Neutrophil (primary cell): ENCODE results near the gene LRCH1.

Source experiments
- H3K27ac ChIP-seq: fragments of 200-600 bp; sonication (generic); 2 replicates; pipeline ENCODE4 v1.5.1; 2016; ENCODE audit warnings: mild to moderate bottlenecking, moderate library complexity
- H3K27me3 ChIP-seq: fragments of 200-600 bp; sonication (generic); 2 replicates; pipeline ENCODE4 v1.6.0; 2016; ENCODE audit warnings: mild to moderate bottlenecking
- H3K36me3 ChIP-seq: fragments of 200-600 bp; sonication (generic); 2 replicates; pipeline ENCODE4 v1.5.1; 2017
- H3K4me1 ChIP-seq, 2 experiments: fragments of 200-600 bp in 1 of 2; sonication (generic) in 1 of 2; 1 replicate in 1 of 2; 2 replicates in 1 of 2; pipeline versions ENCODE4 v1.5.1 to v1.6.1; 2013 to 2016; ENCODE audit warnings: low read depth in 1 of 2, low read length in 1 of 2, mild to moderate bottlenecking in 1 of 2, moderate library complexity in 1 of 2; ENCODE audit not compliant: control insufficient read depth in 1 of 2, insufficient read depth in 1 of 2
- H3K4me3 ChIP-seq, 2 experiments: fragments of 200-600 bp in 1 of 2; sonication (generic) in 1 of 2; 1 replicate in 1 of 2; 2 replicates in 1 of 2; pipeline ENCODE4 v1.5.1; 2013 to 2016; ENCODE audit warnings: low read depth in 1 of 2, low read length in 1 of 2, mild to moderate bottlenecking in 1 of 2, moderate library complexity in 1 of 2
- H3K9me3 ChIP-seq: fragments of 200-600 bp; sonication (generic); 2 replicates; pipeline ENCODE4 v1.5.1; 2016
- TF ChIP-seq, protein P1 (sequence below): fragments of 200-600 bp; sonication (generic); IDR thresholded peaks from 2 replicates; pipeline ENCODE4 v1.5.1; 2016; ENCODE audit warnings: antibody characterized with exemption

The LRCH1 gene

DNA sequence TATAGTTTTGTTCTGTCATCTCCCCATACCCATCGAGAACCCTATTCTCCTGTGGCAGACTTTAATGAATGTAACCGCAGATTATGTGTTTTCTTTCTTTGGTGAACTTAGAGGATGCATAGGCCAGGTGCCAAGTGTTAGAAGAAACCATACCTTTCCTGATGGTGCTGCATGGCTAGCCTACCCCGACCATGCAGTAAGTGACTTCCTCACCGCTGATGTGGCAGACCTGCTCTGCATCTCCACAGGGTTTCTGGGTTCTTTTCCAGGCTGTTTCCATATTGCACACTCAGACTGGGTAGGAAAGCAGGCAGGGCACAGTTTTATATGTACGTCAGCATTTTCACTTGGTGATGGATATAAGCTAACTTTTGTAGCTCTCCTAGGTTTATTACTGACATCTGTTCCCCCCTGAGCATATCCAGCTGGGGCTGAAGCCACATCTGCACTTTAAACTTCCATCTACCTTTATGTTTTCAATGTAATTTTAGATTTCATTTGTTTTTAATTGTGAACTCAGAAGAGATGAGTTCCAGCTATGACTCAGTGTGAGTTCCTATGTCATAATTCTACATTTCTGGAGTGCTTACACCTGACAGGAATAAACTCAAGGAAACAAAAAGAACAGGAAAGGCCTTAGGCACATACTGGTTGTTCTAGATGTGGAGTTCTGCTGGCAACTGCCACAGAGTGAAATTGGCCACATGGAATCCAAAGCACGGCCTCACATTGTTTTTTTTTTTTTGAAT lies 42.3 kb downstream of the LRCH1 start:
- Histone ChIP-seq H3K9me3 (no peaks in the 10 kb centered on the region), H3K4me1 (peaks cover 42 to 48% of the 10 kb centered on the region in 2 experiments), H3K27ac (peak overlapping the region; percentile 70), H3K27me3 (no peaks in the 10 kb centered on the region), H3K36me3 (no peaks in the 10 kb centered on the region), H3K4me3 (peak overlapping the region in 1 of 2 experiments; percentile 37)
- TF ChIP-seq, protein P1, sequence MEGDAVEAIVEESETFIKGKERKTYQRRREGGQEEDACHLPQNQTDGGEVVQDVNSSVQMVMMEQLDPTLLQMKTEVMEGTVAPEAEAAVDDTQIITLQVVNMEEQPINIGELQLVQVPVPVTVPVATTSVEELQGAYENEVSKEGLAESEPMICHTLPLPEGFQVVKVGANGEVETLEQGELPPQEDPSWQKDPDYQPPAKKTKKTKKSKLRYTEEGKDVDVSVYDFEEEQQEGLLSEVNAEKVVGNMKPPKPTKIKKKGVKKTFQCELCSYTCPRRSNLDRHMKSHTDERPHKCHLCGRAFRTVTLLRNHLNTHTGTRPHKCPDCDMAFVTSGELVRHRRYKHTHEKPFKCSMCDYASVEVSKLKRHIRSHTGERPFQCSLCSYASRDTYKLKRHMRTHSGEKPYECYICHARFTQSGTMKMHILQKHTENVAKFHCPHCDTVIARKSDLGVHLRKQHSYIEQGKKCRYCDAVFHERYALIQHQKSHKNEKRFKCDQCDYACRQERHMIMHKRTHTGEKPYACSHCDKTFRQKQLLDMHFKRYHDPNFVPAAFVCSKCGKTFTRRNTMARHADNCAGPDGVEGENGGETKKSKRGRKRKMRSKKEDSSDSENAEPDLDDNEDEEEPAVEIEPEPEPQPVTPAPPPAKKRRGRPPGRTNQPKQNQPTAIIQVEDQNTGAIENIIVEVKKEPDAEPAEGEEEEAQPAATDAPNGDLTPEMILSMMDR = no peak

DNA sequence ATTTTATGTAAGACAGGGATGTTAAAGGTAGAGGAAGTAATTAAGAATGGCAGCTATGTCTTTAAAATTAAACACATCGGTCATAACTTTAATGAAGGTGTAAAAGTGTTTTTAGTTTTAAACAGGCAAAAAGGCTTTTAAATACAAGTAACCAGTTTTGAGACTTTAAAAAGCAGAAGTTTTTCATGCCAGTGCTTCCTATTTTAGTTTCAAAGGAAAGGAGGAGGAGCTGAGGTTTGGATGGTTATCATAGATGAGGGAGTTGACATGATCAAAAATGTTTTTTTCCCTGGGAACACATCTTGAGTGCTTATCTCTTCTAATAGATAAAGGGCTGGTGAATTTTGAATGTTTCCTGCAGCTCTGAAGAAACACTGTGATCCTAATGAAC lies 42.9 kb downstream of the LRCH1 start:
- TF ChIP-seq, protein P1 = no peak
- no peaks in the 10 kb centered on the region for H3K27me3 ChIP-seq
- H3K27ac ChIP-seq = peak overlapping the region; percentile 70
- peak overlapping the region; percentile 10 to 37 for H3K4me3 ChIP-seq
- H3K4me1 ChIP-seq = peaks cover 46 to 54% of the 10 kb centered on the region in 2 experiments
- H3K9me3 ChIP-seq = no peaks in the 10 kb centered on the region
- no peaks in the 10 kb centered on the region for H3K36me3 ChIP-seq

DNA sequence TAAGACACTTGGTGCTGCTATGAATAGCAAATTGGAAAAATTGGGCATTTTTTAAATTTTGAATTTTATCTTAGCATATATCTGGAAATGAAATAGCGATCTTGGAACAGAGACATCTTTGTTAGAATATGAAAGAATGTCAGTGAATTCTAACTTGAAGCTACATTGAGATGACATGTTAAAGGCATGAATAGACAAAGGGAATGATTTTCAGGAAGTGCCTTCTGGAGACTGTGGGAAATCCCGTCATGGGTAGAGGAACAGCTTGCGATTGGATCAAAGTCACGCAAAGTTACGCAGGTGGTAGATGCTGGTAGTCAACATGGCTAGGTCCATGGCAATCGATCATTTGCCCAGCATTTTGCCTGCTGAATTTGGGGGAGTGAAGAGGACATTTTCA lies 43.5 kb downstream of the LRCH1 start:
- Histone ChIP-seq H3K4me3 (peak overlapping the region in 1 of 2 experiments; percentile 37), H3K4me1 (peaks cover 46 to 54% of the 10 kb centered on the region in 2 experiments), H3K27ac (peak overlapping the region; percentile 70), H3K27me3 (no peaks in the 10 kb centered on the region), H3K36me3 (no peaks in the 10 kb centered on the region), H3K9me3 (no peaks in the 10 kb centered on the region)
- TF ChIP-seq, protein P1 = no peak

DNA sequence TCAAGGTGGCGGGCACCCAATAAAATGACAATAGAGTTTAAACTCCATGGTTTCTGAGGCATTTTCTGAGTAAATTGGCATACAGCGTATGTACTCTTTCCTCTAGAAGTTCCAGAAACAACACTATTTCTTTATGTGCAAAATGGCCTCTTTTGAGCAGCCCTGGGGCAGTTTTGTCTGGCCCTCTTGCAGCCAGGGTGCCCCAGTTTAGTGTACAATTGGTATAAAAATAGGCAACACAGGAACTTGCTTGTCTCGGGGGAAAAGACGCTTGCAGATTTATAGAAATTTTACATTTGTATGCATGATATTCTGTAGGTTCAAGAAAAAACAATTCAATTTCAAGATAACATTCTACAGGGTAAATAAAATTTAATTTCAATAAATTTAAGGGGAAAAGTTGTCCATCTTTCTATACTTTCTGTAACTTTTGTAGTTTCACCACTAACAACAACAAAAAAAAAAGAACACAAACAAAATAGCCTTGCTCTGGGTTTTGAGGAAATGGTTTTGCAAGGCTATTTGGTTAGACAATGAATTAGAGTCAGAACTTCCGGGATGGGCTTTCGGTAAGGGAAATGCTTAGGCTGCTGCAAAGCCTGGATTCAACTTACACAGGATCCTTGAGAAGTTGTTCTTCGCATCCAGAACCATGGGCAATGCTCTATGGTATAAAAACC lies 45.3 kb downstream of the LRCH1 start:
- Histone ChIP-seq H3K27ac (peak overlapping the region; percentile 80), H3K4me1 (peaks cover 46 to 54% of the 10 kb centered on the region in 2 experiments), H3K36me3 (no peaks in the 10 kb centered on the region), H3K4me3 (peak overlapping the region; percentile 29 to 41), H3K9me3 (no peaks in the 10 kb centered on the region), H3K27me3 (no peaks in the 10 kb centered on the region)
- TF ChIP-seq, protein P1 = no peak

DNA sequence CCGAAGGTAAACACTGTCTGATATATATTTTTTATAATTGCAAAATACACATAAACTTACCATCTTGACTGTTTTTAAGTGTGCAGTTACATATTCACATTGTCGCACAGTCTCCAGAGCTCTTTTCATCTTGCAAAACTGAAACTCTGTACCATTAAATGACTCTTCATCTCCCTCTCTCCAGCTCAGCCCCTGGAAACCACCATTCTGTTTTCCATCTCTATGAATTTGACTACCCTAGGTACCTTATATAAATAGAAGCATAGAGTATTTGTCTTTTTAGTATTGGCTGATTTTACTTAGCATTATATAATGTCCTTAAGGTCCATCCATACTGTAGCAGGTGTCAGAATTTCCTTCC lies 45.8 kb downstream of the LRCH1 start:
- no peaks in the 10 kb centered on the region for H3K27me3 ChIP-seq
- H3K4me3 ChIP-seq = peak overlapping the region; percentile 29 to 41
- TF ChIP-seq, protein P1 = no peak
- peak overlapping the region; percentile 80 for H3K27ac ChIP-seq
- H3K4me1 ChIP-seq = peaks cover 46 to 54% of the 10 kb centered on the region in 2 experiments
- H3K9me3 ChIP-seq = no peaks in the 10 kb centered on the region
- H3K36me3 ChIP-seq = no peaks in the 10 kb centered on the region
